Prostate gland (tissue), 2 donors: ENCODE measurements around the gene ZDHHC20. TPM values are rescaled to one million over a fixed set of nuclear protein-coding genes. Genes with fewer than 3 reads are reported as not detected.

Experiments
- DNase-seq: peaks from one replicate; pipeline ENCODE4 v3.0.0-alpha.2; 2019; ENCODE audit warnings: low spot score
- H3K27ac ChIP-seq, 2 donors: fragments of 200-600 bp; sonication (generic); 2 replicates each; pipeline ENCODE4 v1.5.1; 2017 to 2019
- H3K27me3 ChIP-seq: fragments of 200-600 bp; sonication (generic); replicated peaks from 2 replicates; pipeline ENCODE4 v1.5.1; 2019; ENCODE audit not compliant: insufficient read depth
- H3K36me3 ChIP-seq, 2 donors: fragments of 200-600 bp; sonication (generic); 1 replicate in 1 of 2; 2 replicates in 1 of 2; pipeline versions ENCODE4 v1.5.1 to v1.8.1; 2017 to 2019
- H3K4me1 ChIP-seq: fragments of 200-600 bp; sonication (generic); replicated peaks from 2 replicates; pipeline ENCODE4 v1.5.1; 2019
- H3K4me3 ChIP-seq, 2 donors: fragments of 200-600 bp; sonication (generic); 2 replicates each; pipeline ENCODE4 v1.5.1; 2017 to 2019
- H3K9me3 ChIP-seq: fragments of 200-600 bp; sonication (generic); 2 replicates; pipeline ENCODE4 v1.5.1; 2017
- POLR2A ChIP-seq: fragments of 450-650 bp; IDR thresholded peaks from one replicate; pipeline ENCODE4 v1.6.1; 2016; ENCODE audit warnings: antibody characterized with exemption, mild to moderate bottlenecking
- POLR2AphosphoS5 ChIP-seq: sonication (generic); formaldehyde crosslinking; IDR thresholded peaks from one replicate; pipeline ENCODE4 v1.6.1; 2017; ENCODE audit warnings: antibody characterized with exemption
- WGBS: methylation state at CpG from one replicate; pipeline ENCODE4 v1.1.5; 2018; 5-methylcytosine and 5-hydroxymethylcytosine counted together
- intact Hi-C: fragments of 100-400 bp; cut with DNase I; formaldehyde crosslinking; loops from one replicate; pipeline ENCODE4 v1.14.2; 2022
- total RNA-seq, 2 donors: library from RNA; depleted of rRNA; stranded (reverse); fragments of >200 nt; gene quantifications; one replicate each; pipeline ENCODE4 v1.1.0, GENCODE V29; 2016
- TF ChIP-seq, protein P1 (sequence below), 4 experiments: fragments of 200-600 bp in 2 of 4; fragments of 450-650 bp in 2 of 4; sonication (generic) in 2 of 4; IDR thresholded peaks; 1 replicate in 3 of 4; 2 replicates in 1 of 4; pipeline ENCODE4 v1.5.1; 2016 to 2019; ENCODE audit warnings: antibody characterized with exemption in 4 of 4, mild to moderate bottlenecking in 2 of 4, moderate library complexity in 2 of 4

Gene ZDHHC20
- total RNA-seq, 2 donors from 2014 or later = 50.4 to 77.1 TPM

GRCh38 chr13:21445759-21446158 is 13.3 kb downstream of the ZDHHC20 start:
- 91% methylated on average over 6 of the region's 6 CpGs for WGBS
- DNase-seq = no peak

DNA sequence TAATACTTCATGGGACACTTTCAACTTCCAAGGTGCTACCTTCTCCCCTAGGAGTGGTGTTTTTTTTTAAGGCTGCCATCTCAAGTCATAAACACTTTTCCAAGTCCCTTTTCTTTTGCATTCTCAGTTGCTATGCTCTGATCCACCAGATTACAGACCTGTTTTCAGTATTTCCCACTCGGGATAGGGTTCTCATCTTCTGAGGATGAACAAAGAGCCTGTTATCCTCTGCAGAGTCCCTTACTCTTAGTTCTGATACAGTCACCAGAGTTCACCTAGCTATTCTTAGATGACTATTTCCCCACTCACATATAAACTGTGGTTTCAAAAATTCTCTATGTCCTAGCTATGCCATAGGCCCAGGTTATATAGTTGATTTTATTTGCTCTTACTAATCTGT is 15.9 kb downstream of the ZDHHC20 start:
- no peak for DNase-seq
- Histone ChIP-seq H3K36me3 (no peaks in the 10 kb centered on the region), H3K4me3 (no peak overlapping the region), H3K27me3 (no peaks in the 10 kb centered on the region), H3K9me3 (no peaks in the 10 kb centered on the region), H3K4me1 (no peaks in the 10 kb centered on the region), H3K27ac (no peak overlapping the region)
- intact Hi-C loops = no loop called here
- WGBS = 77% methylated on average over 1 of the region's 1 CpG
- TF ChIP-seq, protein P1, sequence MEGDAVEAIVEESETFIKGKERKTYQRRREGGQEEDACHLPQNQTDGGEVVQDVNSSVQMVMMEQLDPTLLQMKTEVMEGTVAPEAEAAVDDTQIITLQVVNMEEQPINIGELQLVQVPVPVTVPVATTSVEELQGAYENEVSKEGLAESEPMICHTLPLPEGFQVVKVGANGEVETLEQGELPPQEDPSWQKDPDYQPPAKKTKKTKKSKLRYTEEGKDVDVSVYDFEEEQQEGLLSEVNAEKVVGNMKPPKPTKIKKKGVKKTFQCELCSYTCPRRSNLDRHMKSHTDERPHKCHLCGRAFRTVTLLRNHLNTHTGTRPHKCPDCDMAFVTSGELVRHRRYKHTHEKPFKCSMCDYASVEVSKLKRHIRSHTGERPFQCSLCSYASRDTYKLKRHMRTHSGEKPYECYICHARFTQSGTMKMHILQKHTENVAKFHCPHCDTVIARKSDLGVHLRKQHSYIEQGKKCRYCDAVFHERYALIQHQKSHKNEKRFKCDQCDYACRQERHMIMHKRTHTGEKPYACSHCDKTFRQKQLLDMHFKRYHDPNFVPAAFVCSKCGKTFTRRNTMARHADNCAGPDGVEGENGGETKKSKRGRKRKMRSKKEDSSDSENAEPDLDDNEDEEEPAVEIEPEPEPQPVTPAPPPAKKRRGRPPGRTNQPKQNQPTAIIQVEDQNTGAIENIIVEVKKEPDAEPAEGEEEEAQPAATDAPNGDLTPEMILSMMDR (IDR thresholded peaks at IDR 0.05) = no peak
- no peak for TF ChIP-seq POLR2AphosphoS5
- no peak for TF ChIP-seq POLR2A

More at GRCh38 chr13:21445759-21446158, 13.3 kb downstream of the ZDHHC20 start:
- intact Hi-C loops = no loop called here
- H3K36me3 ChIP-seq = no peaks in the 10 kb centered on the region
- H3K9me3 ChIP-seq = no peaks in the 10 kb centered on the region
- H3K27me3 ChIP-seq = no peaks in the 10 kb centered on the region
- no peak overlapping the region for H3K4me3 ChIP-seq
- H3K4me1 ChIP-seq = no peaks in the 10 kb centered on the region
- no peak for TF ChIP-seq POLR2AphosphoS5
- no peak overlapping the region for H3K27ac ChIP-seq

DNA sequence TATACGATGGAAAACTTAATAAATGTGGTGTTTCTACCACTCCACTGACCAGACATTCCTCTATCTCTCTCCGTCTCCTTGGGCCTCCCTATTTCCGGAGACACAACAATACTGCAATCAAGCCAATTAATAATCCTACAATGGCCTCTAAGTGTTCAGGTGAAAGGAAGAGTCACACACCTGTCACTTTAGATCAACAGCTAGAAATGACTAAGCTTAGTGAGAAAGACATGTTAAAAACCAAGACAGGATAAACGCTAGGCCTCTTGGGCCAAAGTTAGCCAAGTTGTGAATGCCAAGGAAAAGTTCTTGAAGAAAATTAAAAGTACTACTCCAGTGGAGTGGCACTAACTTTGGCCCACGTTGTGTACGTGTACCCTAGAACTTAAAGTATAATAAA is 22.5 kb downstream of the ZDHHC20 start:
- Histone ChIP-seq H3K36me3 (no peaks in the 10 kb centered on the region), H3K4me1 (no peaks in the 10 kb centered on the region), H3K27ac (no peak overlapping the region), H3K9me3 (no peaks in the 10 kb centered on the region), H3K4me3 (no peak overlapping the region), H3K27me3 (no peaks in the 10 kb centered on the region)
- TF ChIP-seq, protein P1 (IDR thresholded peaks at IDR 0.05) = no peak
- no peak for TF ChIP-seq POLR2AphosphoS5
- DNase-seq = no peak
- WGBS = 94% methylated on average over 6 of the region's 6 CpGs
- intact Hi-C loops = no loop called here

DNA sequence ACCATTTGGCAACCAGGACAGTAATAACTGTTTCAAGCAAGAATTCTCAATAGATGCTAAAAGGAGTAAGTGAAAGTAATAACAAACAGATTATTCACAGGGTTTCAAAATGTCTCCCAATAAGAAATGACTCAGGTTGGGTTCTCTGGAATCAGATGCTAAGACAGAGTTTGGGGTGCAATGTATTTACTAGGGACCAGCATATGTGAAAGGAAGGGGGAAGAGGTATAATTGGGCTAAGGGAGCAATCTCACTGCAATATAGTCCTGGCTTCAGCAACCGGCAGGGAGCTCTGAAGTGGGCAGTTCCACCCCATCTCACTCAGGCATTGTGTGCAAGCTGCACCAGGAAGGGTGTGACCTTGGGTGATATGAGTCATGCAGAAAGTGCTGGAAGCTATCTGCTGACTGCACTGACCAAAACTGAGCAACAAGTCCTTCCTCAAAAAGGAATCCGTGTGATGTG is 23.4 kb downstream of the ZDHHC20 start:
- no peak overlapping the region for H3K27ac ChIP-seq
- H3K9me3 ChIP-seq = no peaks in the 10 kb centered on the region
- WGBS = 47% methylated on average over 2 of the region's 2 CpGs
- H3K27me3 ChIP-seq = no peaks in the 10 kb centered on the region
- H3K4me1 ChIP-seq = no peaks in the 10 kb centered on the region
- H3K36me3 ChIP-seq = no peaks in the 10 kb centered on the region
- intact Hi-C loops = no loop called here
- H3K4me3 ChIP-seq = no peak overlapping the region
- TF ChIP-seq POLR2A (no peak), POLR2AphosphoS5 (peak; percentile 32)
- TF ChIP-seq, protein P1 (IDR thresholded peaks at IDR 0.05) = no peak
- peak; percentile 9 for DNase-seq

- Histone ChIP-seq H3K27me3 (no peaks in the 10 kb centered on the region), H3K9me3 (no peaks in the 10 kb centered on the region), H3K4me3 (no peak overlapping the region), H3K4me1 (no peaks in the 10 kb centered on the region), H3K27ac (no peak overlapping the region), H3K36me3 (no peaks in the 10 kb centered on the region)
- 86% methylated on average over 2 of the region's 2 CpGs for WGBS
- no peak for TF ChIP-seq POLR2A
- TF ChIP-seq POLR2AphosphoS5 = no peak
- TF ChIP-seq, protein P1 (IDR thresholded peaks at IDR 0.05) = no peak
- DNase-seq = no peak
- intact Hi-C loops = no loop called here
Measured at GRCh38 chr13:21435231-21435630, 23.9 kb downstream of the ZDHHC20 start.
